Hepatocyte (in vitro differentiated cells): Measurements from ENCODE around the gene RASSF3.

Source experiments
- CTCF ChIP-seq: fragments of 200-600 bp; sonication (generic); IDR thresholded peaks from 2 replicates; pipeline ENCODE4 v1.5.1; 2016; ENCODE audit warnings: antibody characterized with exemption, mild to moderate bottlenecking; ENCODE audit not compliant: poor library complexity
- EZH2 ChIP-seq: fragments of 200-600 bp; sonication (generic); IDR thresholded peaks from 2 replicates; pipeline ENCODE4 v1.6.1; 2016; ENCODE audit warnings: antibody characterized with exemption, mild to moderate bottlenecking, borderline replicate concordance

- TF ChIP-seq CTCF, result no peak
- TF ChIP-seq EZH2, result no peak
These were observed 132.1 kb downstream of the RASSF3 start for GRCh38 chr12:64742416-64742815.
